B cell (primary cell): ENCODE results near the gene NCKAP1. TPM values are rescaled to one million over a fixed set of nuclear protein-coding genes. Genes with fewer than 3 reads are reported as not detected.

Source experiments
- ATAC-seq: fragments of 200-7000 bp; cut with Tn5 transposase; one replicate; pipeline ENCODE4 v1.10.0; 2021; ENCODE audit warnings: low read depth, mild to moderate bottlenecking, moderate number of reproducible peaks, moderate library complexity
- CTCF ChIA-PET: fragments of 350-600 bp; sonication (Branson Sonifier 250); formaldehyde crosslinking; loops from one replicate; lab custom pipeline; 2021; ENCODE audit warnings: antibody characterized with exemption, inconsistent platforms; lab: Charles Lee
- POLR2A ChIA-PET: fragments of 350-600 bp; sonication (Branson Sonifier 250); formaldehyde crosslinking; loops from one replicate; lab custom pipeline; 2021; ENCODE audit warnings: antibody characterized with exemption; lab: Charles Lee
- DNase-seq: peaks from one replicate; pipeline ENCODE4 v3.0.0; 2013
- H2AFZ ChIP-seq: 2 replicates; pipeline ENCODE4 v1.6.1; 2012; ENCODE audit warnings: mild to moderate bottlenecking, low read depth, low read length; ENCODE audit not compliant: insufficient read depth, poor library complexity, severe bottlenecking
- H3K27ac ChIP-seq, 2 donors: 1 replicate in 1 of 2; 2 replicates in 1 of 2; pipeline ENCODE4 v1.5.1; 2012 to 2013; ENCODE audit warnings: low read length in 2 of 2, mild to moderate bottlenecking in 2 of 2, moderate library complexity in 1 of 2
- H3K27me3 ChIP-seq, 4 experiments: fragments of 200-600 bp in 1 of 4; sonication (generic) in 1 of 4; replicated peaks in 1 of 4; 1 replicate in 2 of 4; 2 replicates in 2 of 4; pipeline versions ENCODE4 v1.6.1 to v1.7.0; 2013 to 2016; ENCODE audit warnings: low read length in 3 of 4, mild to moderate bottlenecking in 2 of 4, mixed read lengths in 1 of 4, moderate library complexity in 1 of 4; ENCODE audit not compliant: insufficient read depth in 4 of 4, control insufficient read depth in 3 of 4; ENCODE audit errors: control extremely low read depth in 1 of 4
- H3K36me3 ChIP-seq, 2 experiments: replicated peaks in 1 of 2; 1 replicate in 1 of 2; 2 replicates in 1 of 2; pipeline versions ENCODE4 v1.6.1 to v1.7.1; 2013; ENCODE audit warnings: low read length in 1 of 2; ENCODE audit not compliant: insufficient read depth in 2 of 2, control insufficient read depth in 1 of 2; ENCODE audit errors: control extremely low read depth in 1 of 2, extremely low read depth in 1 of 2
- H3K4me1 ChIP-seq, 2 donors: fragments of 200-600 bp in 1 of 2; sonication (generic) in 1 of 2; 1 replicate in 1 of 2; 2 replicates in 1 of 2; pipeline versions ENCODE4 v1.5.1 to v1.6.1; 2013 to 2017; ENCODE audit warnings: low read length in 2 of 2; ENCODE audit not compliant: control insufficient read depth in 2 of 2, insufficient read depth in 2 of 2
- H3K4me2 ChIP-seq: replicated peaks from 2 replicates; pipeline ENCODE3; 2012; ENCODE audit warnings: mild to moderate bottlenecking, low read depth, low read length; ENCODE audit not compliant: poor library complexity, severe bottlenecking
- H3K4me3 ChIP-seq, 5 experiments: fragments of 200-600 bp in 1 of 5; sonication (generic) in 1 of 5; 1 replicate in 3 of 5; 2 replicates in 2 of 5; pipeline versions ENCODE4 v1.5.1 to v1.7.0; 2011 to 2016; ENCODE audit warnings: low read length in 4 of 5, mild to moderate bottlenecking in 4 of 5, low read depth in 2 of 5, control low read depth in 1 of 5, moderate library complexity in 1 of 5; ENCODE audit not compliant: insufficient read depth in 1 of 5; ENCODE audit errors: control extremely low read depth in 1 of 5, extremely low read depth in 1 of 5
- H3K79me2 ChIP-seq: fragments of 200-600 bp; sonication (generic); one replicate; pipeline ENCODE4 v1.6.0; 2016; ENCODE audit warnings: low read length; ENCODE audit not compliant: control insufficient read depth, insufficient read depth
- H3K9ac ChIP-seq: fragments of 200-600 bp; sonication (generic); 2 replicates; pipeline ENCODE4 v1.6.1; 2017; ENCODE audit warnings: mild to moderate bottlenecking, low read length, moderate library complexity
- H3K9me3 ChIP-seq, 3 donors: one replicate each; pipeline versions ENCODE4 v1.6.1 to v1.7.1; 2013; ENCODE audit warnings: low read length in 2 of 3; ENCODE audit not compliant: control insufficient read depth in 2 of 3, insufficient read depth in 1 of 3; ENCODE audit errors: control extremely low read depth in 1 of 3
- H4K20me1 ChIP-seq: 2 replicates; pipeline ENCODE4 v1.6.0; 2012; ENCODE audit warnings: mild to moderate bottlenecking, low read length; ENCODE audit not compliant: insufficient read depth, control insufficient read depth, poor library complexity, severe bottlenecking
- H3K27ac Mint-ChIP-seq: one replicate; pipeline ENCODE4 v1.8.0; 2021; ENCODE audit warnings: mixed read lengths
- H3K27me3 Mint-ChIP-seq: one replicate; pipeline ENCODE4 v1.8.0; 2021; ENCODE audit warnings: mixed read lengths
- H3K4me1 Mint-ChIP-seq: one replicate; pipeline ENCODE4 v1.8.0; 2021; ENCODE audit warnings: mixed read lengths
- H3K4me3 Mint-ChIP-seq: one replicate; pipeline ENCODE4 v1.8.0; 2021; ENCODE audit warnings: mixed read lengths
- H3K9me3 Mint-ChIP-seq: one replicate; pipeline ENCODE4 v1.8.0; 2022; ENCODE audit warnings: mixed read lengths; ENCODE audit not compliant: insufficient read depth
- EZH2 ChIP-seq: IDR thresholded peaks from 2 replicates; pipeline ENCODE4 v1.6.1; 2012; ENCODE audit warnings: borderline replicate concordance, low read depth, mild to moderate bottlenecking, moderate library complexity, low read length; ENCODE audit not compliant: insufficient read depth, poor library complexity, severe bottlenecking
- WGBS: methylation state at CpG from one replicate; pipeline ENCODE4 v1.1.5; 2013; ENCODE audit warnings: missing lambda C conversion rate; ENCODE audit not compliant: insufficient coverage; 5-methylcytosine and 5-hydroxymethylcytosine counted together
- intact Hi-C: fragments of 100-400 bp; cut with micrococcal nuclease; formaldehyde crosslinking; loops from one replicate; pipeline ENCODE4 v1.10.0; 2022
- polyA plus RNA-seq: library from polyadenylated mRNA; depleted of rRNA; stranded (reverse); fragments of >200 nt; gene quantifications from 2 replicates; pipeline ENCODE4 v1.2.3, GENCODE V29; 2012
- total RNA-seq, 2 donors: library from RNA; stranded (reverse); fragments of 120-200 nt in 1 of 2; gene quantifications; 1 replicate in 1 of 2; 2 replicates in 1 of 2; pipeline versions ENCODE4 v1.2.3 to v1.2.4, GENCODE V29; 2013 to 2022
- TF ChIP-seq, protein P1 (sequence below): fragments of 200-600 bp; IDR thresholded peaks from one replicate; pipeline ENCODE4 v1.8.0; 2022; ENCODE audit warnings: antibody characterized with exemption, mild to moderate bottlenecking

The NCKAP1 gene
- total and polyA plus RNA-seq, 2 donors (not counting 1 experiment from before 2014, with no cell fraction given): 0.05 TPM; not detected in 1

GRCh38 chr2:183079139-183079775 lies 41.0 kb upstream of the NCKAP1 start:
- Histone ChIP-seq H2AFZ (peak overlapping the region; percentile 86), H3K79me2 (peaks cover 3% of the 10 kb centered on the region), H3K4me1 (peaks cover 3 to 6% of the 10 kb centered on the region in 2 donors), H3K27me3 (peaks cover 0 to 9% (median 4%) of the 10 kb centered on the region in 4 experiments), H3K36me3 (no peaks in the 10 kb centered on the region), H4K20me1 (no peaks in the 10 kb centered on the region), H3K9me3 (no peaks in the 10 kb centered on the region), H3K27ac (peak overlapping the region in 1 of 2 donors; percentile 41), H3K4me2 (peak overlapping the region; percentile 82), H3K4me3 (peak overlapping the region; percentile 60 to 98 (median 89)), H3K9ac (peak overlapping the region; percentile 91)
- Mint-ChIP-seq H3K9me3 (no peaks in the 10 kb centered on the region), H3K27me3 (no peaks in the 10 kb centered on the region), H3K4me3 (peak overlapping the region; percentile 99), H3K4me1 (peaks cover 11% of the 10 kb centered on the region), H3K27ac (peak overlapping the region; percentile 83)
- CTCF ChIA-PET: interaction anchor here (0.7 to 1.5 kb wide), 3 partner anchors 31 to 413 kb away, joined by 3 to 5 read pairs (median 3); partner anchors contain the start of gene NUP35
- ATAC-seq (peak; percentile 9), DNase-seq (no peak)
- POLR2A ChIA-PET: no interaction called here
- WGBS: 45% methylated on average over 8 of the region's 13 CpGs
- TF ChIP-seq, protein P1, sequence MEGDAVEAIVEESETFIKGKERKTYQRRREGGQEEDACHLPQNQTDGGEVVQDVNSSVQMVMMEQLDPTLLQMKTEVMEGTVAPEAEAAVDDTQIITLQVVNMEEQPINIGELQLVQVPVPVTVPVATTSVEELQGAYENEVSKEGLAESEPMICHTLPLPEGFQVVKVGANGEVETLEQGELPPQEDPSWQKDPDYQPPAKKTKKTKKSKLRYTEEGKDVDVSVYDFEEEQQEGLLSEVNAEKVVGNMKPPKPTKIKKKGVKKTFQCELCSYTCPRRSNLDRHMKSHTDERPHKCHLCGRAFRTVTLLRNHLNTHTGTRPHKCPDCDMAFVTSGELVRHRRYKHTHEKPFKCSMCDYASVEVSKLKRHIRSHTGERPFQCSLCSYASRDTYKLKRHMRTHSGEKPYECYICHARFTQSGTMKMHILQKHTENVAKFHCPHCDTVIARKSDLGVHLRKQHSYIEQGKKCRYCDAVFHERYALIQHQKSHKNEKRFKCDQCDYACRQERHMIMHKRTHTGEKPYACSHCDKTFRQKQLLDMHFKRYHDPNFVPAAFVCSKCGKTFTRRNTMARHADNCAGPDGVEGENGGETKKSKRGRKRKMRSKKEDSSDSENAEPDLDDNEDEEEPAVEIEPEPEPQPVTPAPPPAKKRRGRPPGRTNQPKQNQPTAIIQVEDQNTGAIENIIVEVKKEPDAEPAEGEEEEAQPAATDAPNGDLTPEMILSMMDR: no peak
- no peak for TF ChIP-seq EZH2
- intact Hi-C loops: loop anchor here (2.0 kb wide), 2 partner anchors 42 to 362 kb away; partner anchors contain the start of gene DNAJC10
